Mucosa of gallbladder (tissue), 1 donor: Measurements from ENCODE around the gene ATP1B4. TPM values are rescaled to one million over a fixed set of nuclear protein-coding genes. Genes with fewer than 3 reads are reported as not detected.

Experiments
- DNase-seq: peaks from one replicate; pipeline ENCODE4 v3.0.0-alpha.2; 2020; ENCODE audit warnings: low spot score
- total RNA-seq: library from RNA; stranded (reverse); gene quantifications from one replicate; pipeline ENCODE4 v1.2.1, GENCODE V29; 2021
- donor health status: DM: no; HTN: no; CAD: no.

The ATP1B4 gene
- total RNA-seq, 1 donor from 2014 or later = not detected

GRCh38 chrX:120372667-120373370 is 10.9 kb downstream of the ATP1B4 start:
- DNase-seq = no peak

DNA sequence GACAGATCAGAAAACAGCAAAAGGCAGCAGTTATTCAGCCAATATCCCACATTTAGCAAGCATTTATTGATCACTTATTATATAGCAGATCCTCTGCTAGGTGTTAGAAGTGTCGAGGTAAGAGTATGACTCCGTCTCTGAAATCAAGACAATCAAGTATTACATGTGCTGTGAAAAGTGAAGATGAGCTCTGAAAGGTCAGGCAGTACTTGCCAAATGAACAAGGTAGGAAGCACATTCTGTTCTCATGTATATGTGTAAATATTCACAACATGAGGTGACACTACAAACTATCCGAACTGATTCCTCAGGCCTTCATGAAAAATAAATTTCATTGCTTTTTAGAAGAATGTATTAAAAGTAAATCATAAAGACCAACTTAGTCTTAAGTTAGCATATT is 15.3 kb downstream of the ATP1B4 start:
- no peak for DNase-seq

DNA sequence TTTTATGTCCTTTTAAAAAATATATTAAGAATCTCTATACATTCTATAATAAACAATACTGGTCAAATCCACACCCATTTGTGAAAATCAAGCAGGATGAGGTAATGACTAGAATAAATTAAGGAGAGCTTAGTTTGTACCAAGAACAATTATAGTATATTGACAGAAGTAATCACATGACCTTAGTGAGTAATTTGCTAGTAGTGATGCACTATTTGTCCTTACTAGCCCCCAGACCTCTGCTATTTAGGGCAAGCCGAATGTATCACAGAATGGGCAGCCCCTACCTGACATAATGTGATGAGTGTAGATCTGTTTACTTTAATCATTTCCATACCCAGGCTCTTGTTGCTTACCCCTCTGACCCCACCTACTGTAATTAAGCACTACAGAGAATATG is 15.8 kb downstream of the ATP1B4 start:
- no peak for DNase-seq

- no peak for DNase-seq
Measured at GRCh38 chrX:120378570-120378969, 16.7 kb downstream of the ATP1B4 start.

DNA sequence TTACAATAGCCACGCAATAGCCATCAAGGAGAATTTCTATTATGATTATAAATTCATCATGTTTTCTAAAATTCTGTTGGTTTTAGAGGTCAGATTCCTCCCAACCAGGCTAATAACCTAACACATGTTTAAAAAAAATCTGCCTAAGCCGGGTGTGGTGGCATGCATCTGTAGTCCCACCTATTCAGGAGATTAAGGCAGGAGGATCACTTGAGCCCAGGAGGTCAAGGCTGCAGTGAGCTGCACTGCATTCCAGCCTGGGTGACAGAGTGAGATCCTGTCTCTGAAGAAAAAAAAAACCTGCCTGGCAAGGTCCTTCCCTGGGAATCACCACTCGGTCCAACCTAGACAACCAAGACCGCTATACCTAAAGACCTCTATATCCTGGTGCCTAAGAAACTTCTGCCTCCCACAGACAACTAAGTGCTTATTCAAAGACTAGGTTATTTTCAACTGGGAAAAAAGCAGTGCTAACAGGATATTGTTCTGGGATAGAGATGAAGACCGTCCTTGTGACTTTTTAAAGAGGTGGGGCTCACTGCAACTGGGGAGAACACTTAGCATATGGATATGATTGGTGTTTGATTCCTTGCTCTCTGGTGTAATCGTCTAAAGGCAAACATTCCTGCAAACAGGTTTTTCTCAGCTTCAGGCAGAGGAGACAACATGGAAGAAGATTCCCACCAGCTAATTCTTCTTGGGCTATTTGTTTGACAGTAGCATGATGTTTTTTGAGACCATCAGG is 18.2 kb downstream of the ATP1B4 start:
- DNase-seq = no peak

DNA sequence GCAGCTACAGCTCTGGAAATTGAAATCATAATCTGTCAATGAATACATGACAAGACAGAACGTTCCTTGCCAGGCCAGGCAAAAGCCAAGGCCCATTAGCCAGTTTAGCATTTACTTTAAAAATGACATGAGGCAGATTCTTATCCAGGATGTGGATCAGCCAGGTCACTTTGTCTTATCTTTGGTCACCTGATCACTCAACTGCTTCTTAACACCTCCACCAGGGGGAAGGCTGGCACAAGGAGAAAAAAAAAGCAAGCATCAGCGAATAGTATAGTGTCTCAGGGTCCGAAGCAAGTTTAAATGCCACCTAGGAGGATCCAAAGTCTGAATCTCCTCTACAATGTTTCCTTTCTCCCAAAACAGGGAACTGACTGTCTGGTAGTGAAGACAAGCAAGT is 18.8 kb downstream of the ATP1B4 start:
- DNase-seq = no peak

DNA sequence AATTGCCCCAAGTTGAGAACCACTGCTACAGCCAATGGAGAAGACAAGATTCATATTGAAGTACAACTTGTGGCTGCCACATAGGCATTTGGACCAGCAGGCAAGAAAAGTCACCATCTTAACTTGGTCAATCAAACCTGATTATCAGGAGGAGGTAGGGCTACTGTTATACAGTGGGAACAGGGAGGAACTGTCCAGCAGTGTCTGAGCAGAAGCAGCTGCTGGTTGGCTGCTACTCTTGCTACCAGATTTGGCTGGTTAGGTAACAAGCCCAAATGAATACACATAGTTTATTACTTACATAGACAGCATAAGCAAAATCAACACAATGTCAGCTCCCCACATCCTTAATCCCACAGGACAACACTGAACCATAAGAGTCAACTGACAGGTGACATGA is 39.4 kb downstream of the ATP1B4 start:
- no peak for DNase-seq

- DNase-seq = no peak
Measured at GRCh38 chrX:120402369-120402768, 40.5 kb downstream of the ATP1B4 start.

GRCh38 chrX:120406638-120407037 is 44.7 kb downstream of the ATP1B4 start:
- no peak for DNase-seq

DNA sequence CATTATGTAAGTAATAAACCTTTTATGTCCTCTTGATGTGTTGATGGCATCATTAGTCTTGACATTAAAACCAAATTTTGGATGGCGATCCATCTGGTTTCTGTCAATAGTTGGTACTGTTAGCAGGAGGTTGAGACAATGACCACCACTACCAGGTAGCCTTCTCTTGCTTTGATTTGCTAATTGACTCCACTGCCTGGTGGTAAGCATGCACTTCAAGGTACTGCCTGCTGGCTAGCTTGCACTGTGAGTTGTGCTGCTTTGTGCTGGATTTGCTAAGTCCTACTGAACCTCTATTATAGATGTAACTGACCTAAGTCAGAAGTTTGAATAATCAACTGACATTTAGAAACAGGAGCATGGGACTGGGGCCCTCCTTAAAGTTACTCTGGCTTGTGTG is 46.3 kb downstream of the ATP1B4 start:
- no peak for DNase-seq

- DNase-seq = no peak
Measured at GRCh38 chrX:120419463-120419862, 57.6 kb downstream of the ATP1B4 start.

DNA sequence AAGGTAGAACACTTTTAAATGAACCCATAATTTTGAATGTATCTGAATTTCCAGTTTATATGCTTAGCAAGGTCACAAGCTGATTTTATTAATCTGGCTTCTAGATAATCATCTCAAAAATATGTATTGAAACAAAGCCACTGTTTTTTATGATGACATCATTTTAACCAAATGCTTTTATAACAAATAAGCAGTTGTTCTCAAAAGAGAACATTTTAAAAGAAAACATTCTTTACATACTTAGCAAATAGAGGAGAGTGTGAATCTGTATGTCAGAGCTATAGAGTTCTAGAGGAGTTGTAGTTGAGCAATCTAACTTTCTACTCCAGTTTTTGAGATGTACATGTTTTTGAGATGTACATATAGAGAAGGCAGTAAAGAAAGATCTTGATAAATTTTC is 64.7 kb downstream of the ATP1B4 start:
- no peak for DNase-seq

DNA sequence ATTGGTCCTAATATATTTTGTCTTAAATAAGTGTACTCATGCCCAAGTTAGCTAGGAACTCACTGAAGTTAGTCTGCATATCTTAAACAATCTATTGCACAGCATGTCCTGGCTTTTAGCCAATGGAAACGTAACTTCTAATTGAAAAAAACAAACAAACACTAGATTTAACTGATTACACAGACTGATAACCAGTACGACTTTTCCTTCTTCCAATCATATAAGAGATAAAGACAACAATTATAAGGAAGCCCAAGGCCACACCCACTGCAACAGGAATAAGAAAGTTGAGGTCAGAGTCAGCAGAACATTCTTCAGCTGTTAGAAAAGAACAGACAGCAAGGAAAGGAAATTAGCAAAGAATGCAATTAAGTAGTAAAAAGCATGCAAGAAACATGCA is 66.4 kb downstream of the ATP1B4 start:
- no peak for DNase-seq

GRCh38 chrX:120429776-120430540 is 68.1 kb downstream of the ATP1B4 start:
- DNase-seq = no peak

Other genes with a start within 250 kb of the ATP1B4 start
- 0.29 TPM for gene RHOXF1, start 246.2 kb upstream of the ATP1B4 start, total RNA-seq
- not detected for gene RHOXF2, start 203.5 kb upstream of the ATP1B4 start, total RNA-seq
- gene ZBTB33, start 111.3 kb upstream of the ATP1B4 start, total RNA-seq = 19.9 TPM
- gene TMEM255A, start 50.6 kb upstream of the ATP1B4 start, total RNA-seq = 0.98 TPM
- gene LAMP2, start 107.2 kb downstream of the ATP1B4 start, total RNA-seq = 328 TPM
- 36.1 TPM for gene CUL4B, start 198.9 kb downstream of the ATP1B4 start, total RNA-seq
- gene MCTS1, start 242.0 kb downstream of the ATP1B4 start, total RNA-seq = 28.1 TPM